Trophoblast cell (in vitro differentiated cells and primary cell): ENCODE measurements around the gene MEAK7.

ENCODE experiments used
- DNase-seq, 2 donors: peaks; one replicate each; pipeline ENCODE4 v3.0.0-alpha.2; 2016
- H2AFZ ChIP-seq: 2 replicates; pipeline ENCODE4 v1.6.1; 2013; ENCODE audit warnings: low read length, moderate library complexity, mild to moderate bottlenecking; ENCODE audit not compliant: insufficient read depth, poor library complexity
- H2AK5ac ChIP-seq: 2 replicates; pipeline ENCODE4 v1.6.1; 2013; ENCODE audit warnings: mild to moderate bottlenecking, low read length
- H2BK120ac ChIP-seq: 2 replicates; pipeline ENCODE4 v1.6.1; 2013; ENCODE audit warnings: low read length, mild to moderate bottlenecking, moderate library complexity; ENCODE audit not compliant: insufficient read depth, poor library complexity
- H2BK12ac ChIP-seq: 2 replicates; pipeline ENCODE4 v1.6.1; 2013; ENCODE audit warnings: mild to moderate bottlenecking, low read length, moderate library complexity
- H2BK5ac ChIP-seq: 2 replicates; pipeline ENCODE4 v1.6.1; 2013; ENCODE audit warnings: low read length, low read depth, moderate library complexity, mild to moderate bottlenecking; ENCODE audit not compliant: poor library complexity
- H3K14ac ChIP-seq: 2 replicates; pipeline ENCODE4 v1.6.1; 2013; ENCODE audit warnings: mild to moderate bottlenecking, low read length
- H3K18ac ChIP-seq: 2 replicates; pipeline ENCODE4 v1.6.1; 2013; ENCODE audit warnings: mild to moderate bottlenecking, low read length
- H3K23ac ChIP-seq: 2 replicates; pipeline ENCODE4 v1.6.1; 2013; ENCODE audit warnings: low read length
- H3K27ac ChIP-seq: 2 replicates; pipeline ENCODE4 v1.5.1; 2013; ENCODE audit warnings: low read depth, mild to moderate bottlenecking, inconsistent platforms, low read length, moderate library complexity
- H3K27me3 ChIP-seq: 2 replicates; pipeline ENCODE4 v1.6.1; 2013; ENCODE audit warnings: inconsistent platforms, mild to moderate bottlenecking, low read length, moderate library complexity; ENCODE audit not compliant: insufficient read depth
- H3K36me3 ChIP-seq, 2 experiments: 1 replicate in 1 of 2; 2 replicates in 1 of 2; pipeline ENCODE4 v1.6.1; 2013; ENCODE audit warnings: low read length in 2 of 2, mild to moderate bottlenecking in 2 of 2, moderate library complexity in 1 of 2; ENCODE audit not compliant: insufficient read depth in 2 of 2, control insufficient read depth in 1 of 2
- H3K4ac ChIP-seq: 2 replicates; pipeline ENCODE4 v1.6.1; 2013; ENCODE audit warnings: low read depth, mild to moderate bottlenecking, low read length, moderate library complexity
- H3K4me1 ChIP-seq, 2 experiments: 1 replicate in 1 of 2; 2 replicates in 1 of 2; pipeline ENCODE4 v1.6.1; 2013; ENCODE audit warnings: low read length in 2 of 2, mild to moderate bottlenecking in 2 of 2, moderate library complexity in 1 of 2; ENCODE audit not compliant: insufficient read depth in 2 of 2, control insufficient read depth in 1 of 2
- H3K4me2 ChIP-seq: 2 replicates; pipeline ENCODE4 v1.6.1; 2013; ENCODE audit warnings: inconsistent platforms, mild to moderate bottlenecking, low read length, moderate library complexity
- H3K4me3 ChIP-seq: 2 replicates; pipeline ENCODE4 v1.5.1; 2013; ENCODE audit warnings: mild to moderate bottlenecking, low read depth, low read length, inconsistent platforms
- H3K79me1 ChIP-seq: one replicate; pipeline ENCODE4 v1.6.1; 2013; ENCODE audit warnings: low read length
- H3K79me2 ChIP-seq: 2 replicates; pipeline ENCODE4 v1.6.1; 2013; ENCODE audit warnings: low read length, mild to moderate bottlenecking; ENCODE audit not compliant: control insufficient read depth, insufficient read depth, poor library complexity
- H3K9ac ChIP-seq: 2 replicates; pipeline ENCODE4 v1.6.1; 2013; ENCODE audit warnings: mild to moderate bottlenecking, low read length
- H3K9me3 ChIP-seq: 2 replicates; pipeline ENCODE4 v1.6.1; 2013; ENCODE audit warnings: low read depth, mild to moderate bottlenecking, control low read depth, inconsistent platforms, low read length; ENCODE audit not compliant: insufficient read depth
- H4K12ac ChIP-seq: 2 replicates; pipeline ENCODE4 v1.6.1; 2013; ENCODE audit warnings: low read depth, mild to moderate bottlenecking, low read length, moderate library complexity
- H4K8ac ChIP-seq: 2 replicates; pipeline ENCODE4 v1.6.1; 2013; ENCODE audit warnings: low read depth, mild to moderate bottlenecking, low read length, moderate library complexity
- H4K91ac ChIP-seq: one replicate; pipeline ENCODE4 v1.6.1; 2013; ENCODE audit warnings: low read depth, mild to moderate bottlenecking, low read length, moderate library complexity
- WGBS: extraction: QIAGEN DNeasy Blood & Tissue Kit; methylation state at CpG from one replicate; pipeline ENCODE4 v1.1.7; 2013; ENCODE audit warnings: missing lambda C conversion rate; ENCODE audit not compliant: insufficient read length, insufficient coverage; ENCODE audit errors: extremely low coverage; 5-methylcytosine and 5-hydroxymethylcytosine counted together

Gene MEAK7

DNA sequence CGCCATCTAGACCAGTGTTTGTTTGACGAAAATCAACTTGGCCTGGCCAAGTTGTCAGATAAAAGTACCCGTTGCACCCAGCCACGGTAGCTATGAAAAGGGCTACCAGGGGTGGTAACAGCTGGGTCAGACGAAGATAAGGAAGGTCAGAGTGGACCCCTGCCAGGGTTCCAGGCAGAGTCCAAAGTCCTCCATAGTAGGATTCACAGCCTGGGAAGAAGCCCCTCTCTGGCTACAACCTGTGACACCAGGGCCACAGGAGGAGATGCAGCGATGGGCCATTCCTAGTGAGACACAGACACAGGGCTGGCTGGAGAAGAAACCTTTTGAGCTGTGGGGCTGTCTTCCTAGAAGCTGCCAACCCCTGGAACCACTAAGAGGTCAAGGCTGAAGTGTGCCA is 39.3 kb downstream of the MEAK7 start:
- no peak overlapping the region for H3K27ac ChIP-seq
- H3K23ac ChIP-seq, result no peak overlapping the region
- H4K8ac ChIP-seq, result no peak overlapping the region
- no peak overlapping the region for H3K4ac ChIP-seq
- H3K79me2 ChIP-seq, result no peaks in the 10 kb centered on the region
- no peaks in the 10 kb centered on the region for H3K27me3 ChIP-seq
- WGBS, result no CpG with 5 or more reads among the region's 6 CpGs
- no peak overlapping the region for H2BK12ac ChIP-seq
- peaks cover 31 to 35% of the 10 kb centered on the region in 2 experiments for H3K36me3 ChIP-seq
- H2BK120ac ChIP-seq, result no peak overlapping the region
- DNase-seq, result no peak
- H3K4me3 ChIP-seq, result no peak overlapping the region
- no peak overlapping the region for H3K4me2 ChIP-seq
- no peak overlapping the region for H3K14ac ChIP-seq
- peaks cover 3% of the 10 kb centered on the region for H3K9me3 ChIP-seq
- H2AFZ ChIP-seq, result no peak overlapping the region
- H3K9ac ChIP-seq, result no peak overlapping the region
- H3K79me1 ChIP-seq, result no peaks in the 10 kb centered on the region
- H3K18ac ChIP-seq, result no peak overlapping the region
- H3K4me1 ChIP-seq, result no peaks in the 10 kb centered on the region
- H2BK5ac ChIP-seq, result no peak overlapping the region
- no peak overlapping the region for H4K91ac ChIP-seq
- no peak overlapping the region for H4K12ac ChIP-seq
- no peak overlapping the region for H2AK5ac ChIP-seq

GRCh38 chr16:84464116-84464515 is 40.3 kb downstream of the MEAK7 start:
- Histone ChIP-seq H3K14ac (no peak overlapping the region), H3K4ac (no peak overlapping the region), H3K79me2 (no peaks in the 10 kb centered on the region), H3K27me3 (no peaks in the 10 kb centered on the region), H3K4me2 (no peak overlapping the region), H2BK5ac (no peak overlapping the region), H2AK5ac (no peak overlapping the region), H4K12ac (no peak overlapping the region), H3K9ac (no peak overlapping the region), H3K27ac (no peak overlapping the region), H3K36me3 (peaks cover 31 to 40% of the 10 kb centered on the region in 2 experiments), H2AFZ (no peak overlapping the region), H3K4me1 (no peaks in the 10 kb centered on the region), H3K4me3 (no peak overlapping the region), H3K23ac (no peak overlapping the region), H4K91ac (no peak overlapping the region), H2BK12ac (no peak overlapping the region), H3K79me1 (no peaks in the 10 kb centered on the region), H3K18ac (no peak overlapping the region), H4K8ac (no peak overlapping the region), H3K9me3 (peaks cover 3% of the 10 kb centered on the region), H2BK120ac (no peak overlapping the region)
- no CpG with 5 or more reads among the region's 6 CpGs for WGBS
- DNase-seq, result no peak

DNA sequence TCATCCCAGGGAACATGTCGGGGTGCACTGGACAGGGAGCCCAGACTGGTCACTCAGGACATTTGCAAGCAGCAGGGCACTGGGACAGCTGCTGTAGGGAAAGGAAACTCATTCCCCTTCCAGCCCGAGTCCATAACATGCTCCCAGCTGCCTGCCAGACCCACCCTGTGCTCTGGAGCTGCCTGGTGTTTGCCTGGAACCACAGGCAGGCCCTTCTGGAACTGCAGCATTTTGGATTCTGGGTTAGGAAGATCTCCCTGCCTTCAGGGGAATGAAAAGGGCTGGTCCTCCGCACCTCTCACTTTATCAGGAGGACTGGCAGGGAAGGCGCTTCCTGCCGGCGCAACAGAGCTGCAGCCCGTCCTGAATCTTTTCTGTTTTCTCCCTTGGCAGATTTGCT is 41.2 kb downstream of the MEAK7 start:
- Histone ChIP-seq H3K23ac (no peak overlapping the region), H3K4me3 (no peak overlapping the region), H2AK5ac (no peak overlapping the region), H3K27me3 (no peaks in the 10 kb centered on the region), H2BK5ac (no peak overlapping the region), H3K18ac (no peak overlapping the region), H3K14ac (no peak overlapping the region), H2AFZ (no peak overlapping the region), H3K27ac (no peak overlapping the region), H3K4me1 (no peaks in the 10 kb centered on the region), H3K4ac (no peak overlapping the region), H2BK12ac (no peak overlapping the region), H3K79me2 (no peaks in the 10 kb centered on the region), H3K4me2 (no peak overlapping the region), H3K9ac (no peak overlapping the region), H4K91ac (no peak overlapping the region), H4K12ac (no peak overlapping the region), H3K79me1 (no peaks in the 10 kb centered on the region), H4K8ac (no peak overlapping the region), H3K9me3 (peaks cover 3% of the 10 kb centered on the region), H2BK120ac (no peak overlapping the region), H3K36me3 (peaks cover 33 to 42% of the 10 kb centered on the region in 2 experiments)
- DNase-seq, result no peak
- no CpG with 5 or more reads among the region's 7 CpGs for WGBS

DNA sequence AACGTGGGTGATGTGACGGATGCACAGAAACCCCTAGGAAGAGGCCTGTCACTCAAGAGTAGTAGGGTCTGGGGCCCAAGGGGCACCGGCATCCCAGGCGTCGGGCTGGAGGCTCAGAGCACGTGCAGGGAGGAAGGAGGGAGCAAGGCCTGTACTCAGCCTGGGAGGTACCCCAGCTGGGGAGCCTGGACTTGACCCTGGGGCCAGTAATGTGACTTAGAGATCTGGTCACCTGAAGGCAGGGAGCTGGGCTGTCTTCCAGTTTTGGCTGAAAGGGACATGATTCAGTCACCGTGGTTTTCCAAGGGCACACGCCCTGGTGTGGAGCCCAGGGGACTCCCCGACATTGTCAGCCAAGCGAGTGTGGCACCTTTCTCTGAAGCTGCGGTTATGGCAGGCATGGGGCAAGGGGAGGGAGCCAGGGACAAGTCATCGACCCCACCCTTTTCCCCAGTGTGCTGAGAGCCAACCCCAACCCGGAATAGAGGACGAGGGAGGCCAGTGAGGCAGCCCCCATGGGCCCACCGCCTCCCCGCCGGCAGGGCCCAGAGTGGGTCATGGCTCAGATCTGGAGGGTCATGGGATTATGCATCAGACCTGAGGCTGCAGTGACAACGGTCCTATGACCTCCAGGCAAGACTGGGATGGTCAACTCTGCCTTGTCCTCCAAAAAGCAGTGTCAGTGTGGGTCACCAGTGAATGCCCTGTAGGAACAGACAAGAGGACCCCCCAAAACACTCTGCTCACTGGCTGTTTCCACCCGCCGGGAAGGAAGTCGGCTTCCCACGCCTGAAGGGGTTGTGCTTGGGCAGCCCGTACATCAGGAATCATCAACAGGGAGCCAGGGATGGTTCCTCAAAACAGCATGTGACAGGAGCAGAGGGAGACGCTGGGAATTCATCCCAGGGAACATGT is 41.9 kb downstream of the MEAK7 start:
- no peak overlapping the region for H3K4me2 ChIP-seq
- H4K12ac ChIP-seq, result no peak overlapping the region
- H3K18ac ChIP-seq, result no peak overlapping the region
- WGBS, result no CpG with 5 or more reads among the region's 24 CpGs
- no peak overlapping the region for H4K91ac ChIP-seq
- H3K14ac ChIP-seq, result no peak overlapping the region
- no peaks in the 10 kb centered on the region for H3K79me1 ChIP-seq
- DNase-seq, result no peak
- no peak overlapping the region for H2AK5ac ChIP-seq
- no peaks in the 10 kb centered on the region for H3K79me2 ChIP-seq
- H2BK120ac ChIP-seq, result no peak overlapping the region
- H3K9ac ChIP-seq, result no peak overlapping the region
- H2BK5ac ChIP-seq, result no peak overlapping the region
- H3K36me3 ChIP-seq, result peaks cover 33 to 42% of the 10 kb centered on the region in 2 experiments
- H3K23ac ChIP-seq, result no peak overlapping the region
- H2AFZ ChIP-seq, result no peak overlapping the region
- no peaks in the 10 kb centered on the region for H3K27me3 ChIP-seq
- H4K8ac ChIP-seq, result no peak overlapping the region
- peaks cover 3% of the 10 kb centered on the region for H3K9me3 ChIP-seq
- H2BK12ac ChIP-seq, result no peak overlapping the region
- no peaks in the 10 kb centered on the region for H3K4me1 ChIP-seq
- H3K4ac ChIP-seq, result no peak overlapping the region
- no peak overlapping the region for H3K27ac ChIP-seq
- no peak overlapping the region for H3K4me3 ChIP-seq
